Hepatocyte (in vitro differentiated cells): ENCODE measurements around the gene ALG2. TPM values are rescaled to one million over a fixed set of nuclear protein-coding genes. Genes with fewer than 3 reads are reported as not detected.

ENCODE experiments used
- DNase-seq: peaks from one replicate; pipeline ENCODE4 v3.0.0-alpha.2; 2016; ENCODE audit warnings: low spot score
- H2AFZ ChIP-seq: fragments of 200-600 bp; sonication (generic); 2 replicates; pipeline ENCODE4 v1.6.0; 2016; ENCODE audit warnings: antibody characterized with exemption, mild to moderate bottlenecking
- H3K27ac ChIP-seq: fragments of 200-600 bp; sonication (generic); 2 replicates; pipeline ENCODE4 v1.5.1; 2016; ENCODE audit warnings: mild to moderate bottlenecking
- H3K27me3 ChIP-seq: fragments of 200-600 bp; sonication (generic); 2 replicates; pipeline ENCODE4 v1.6.1; 2016
- H3K36me3 ChIP-seq: fragments of 200-600 bp; sonication (generic); replicated peaks from 2 replicates; pipeline ENCODE4 v1.5.1; 2016; ENCODE audit warnings: low read depth; ENCODE audit not compliant: insufficient read depth
- H3K4me1 ChIP-seq: fragments of 200-600 bp; sonication (generic); 2 replicates; pipeline ENCODE4 v1.5.1; 2016; ENCODE audit warnings: mild to moderate bottlenecking, moderate library complexity; ENCODE audit not compliant: insufficient read depth
- H3K4me2 ChIP-seq: fragments of 200-600 bp; sonication (generic); 2 replicates; pipeline ENCODE4 v1.6.0; 2016
- H3K4me3 ChIP-seq: fragments of 200-600 bp; sonication (generic); 2 replicates; pipeline ENCODE4 v1.5.1; 2016; ENCODE audit warnings: mild to moderate bottlenecking
- H3K79me2 ChIP-seq: fragments of 200-600 bp; sonication (generic); 2 replicates; pipeline ENCODE4 v1.6.0; 2017; ENCODE audit warnings: mild to moderate bottlenecking
- H3K9me2 ChIP-seq: fragments of 200-600 bp; sonication (generic); replicated peaks from 2 replicates; pipeline ENCODE4 v1.6.0; 2017; ENCODE audit warnings: mild to moderate bottlenecking; ENCODE audit not compliant: insufficient read depth
- H3K9me3 ChIP-seq: fragments of 200-600 bp; sonication (generic); 2 replicates; pipeline ENCODE4 v1.5.1; 2016; ENCODE audit warnings: low read depth, mild to moderate bottlenecking
- H4K20me1 ChIP-seq: fragments of 200-600 bp; sonication (generic); 2 replicates; pipeline ENCODE4 v1.6.0; 2016; ENCODE audit warnings: mild to moderate bottlenecking; ENCODE audit not compliant: insufficient read depth, poor library complexity, severe bottlenecking
- EZH2 ChIP-seq: fragments of 200-600 bp; sonication (generic); IDR thresholded peaks from 2 replicates; pipeline ENCODE4 v1.6.1; 2016; ENCODE audit warnings: antibody characterized with exemption, mild to moderate bottlenecking, borderline replicate concordance
- EZH2phosphoT487 ChIP-seq: fragments of 200-600 bp; sonication (generic); IDR thresholded peaks from one replicate; pipeline ENCODE4 v1.6.1; 2018; ENCODE audit warnings: antibody characterized with exemption, mild to moderate bottlenecking, low read depth, moderate library complexity; ENCODE audit not compliant: unreplicated experiment, severe bottlenecking
- WGBS: methylation state at CpG from one replicate; pipeline ENCODE4 v1.1.6; 2016; ENCODE audit warnings: low lambda C conversion rate; ENCODE audit errors: missing lambda C conversion rate; 5-methylcytosine and 5-hydroxymethylcytosine counted together
- polyA plus RNA-seq: library from polyadenylated mRNA; unstranded; fragments of >200 nt; fragmentation: Nextera tagmentation; extraction: Ambion mirVana; gene quantifications from 2 replicates; pipeline ENCODE4 v1.2.1, GENCODE V29; 2016
- total RNA-seq: library from RNA; depleted of rRNA; stranded (reverse); fragments of >200 nt; gene quantifications from 2 replicates; pipeline ENCODE4 v1.2.3, GENCODE V29; 2014
- TF ChIP-seq, protein P1 (sequence below): fragments of 200-600 bp; sonication (generic); IDR thresholded peaks from 2 replicates; pipeline ENCODE4 v1.5.1; 2016; ENCODE audit warnings: antibody characterized with exemption, mild to moderate bottlenecking; ENCODE audit not compliant: poor library complexity

The ALG2 gene
- total and polyA plus RNA-seq, 2 experiments from 2014 or later = 51.9 to 64.0 TPM

- Histone ChIP-seq H4K20me1 (no peaks in the 10 kb centered on the region), H3K27ac (no peak overlapping the region), H2AFZ (no peak overlapping the region), H3K27me3 (no peaks in the 10 kb centered on the region), H3K4me1 (no peaks in the 10 kb centered on the region), H3K9me3 (no peaks in the 10 kb centered on the region), H3K36me3 (no peaks in the 10 kb centered on the region), H3K4me2 (no peak overlapping the region), H3K79me2 (no peaks in the 10 kb centered on the region), H3K9me2 (no peaks in the 10 kb centered on the region), H3K4me3 (no peak overlapping the region)
- 97% methylated on average over 7 of the region's 7 CpGs for WGBS
- no peak for DNase-seq
- TF ChIP-seq EZH2phosphoT487 (no peak), EZH2 (no peak)
- TF ChIP-seq, protein P1, sequence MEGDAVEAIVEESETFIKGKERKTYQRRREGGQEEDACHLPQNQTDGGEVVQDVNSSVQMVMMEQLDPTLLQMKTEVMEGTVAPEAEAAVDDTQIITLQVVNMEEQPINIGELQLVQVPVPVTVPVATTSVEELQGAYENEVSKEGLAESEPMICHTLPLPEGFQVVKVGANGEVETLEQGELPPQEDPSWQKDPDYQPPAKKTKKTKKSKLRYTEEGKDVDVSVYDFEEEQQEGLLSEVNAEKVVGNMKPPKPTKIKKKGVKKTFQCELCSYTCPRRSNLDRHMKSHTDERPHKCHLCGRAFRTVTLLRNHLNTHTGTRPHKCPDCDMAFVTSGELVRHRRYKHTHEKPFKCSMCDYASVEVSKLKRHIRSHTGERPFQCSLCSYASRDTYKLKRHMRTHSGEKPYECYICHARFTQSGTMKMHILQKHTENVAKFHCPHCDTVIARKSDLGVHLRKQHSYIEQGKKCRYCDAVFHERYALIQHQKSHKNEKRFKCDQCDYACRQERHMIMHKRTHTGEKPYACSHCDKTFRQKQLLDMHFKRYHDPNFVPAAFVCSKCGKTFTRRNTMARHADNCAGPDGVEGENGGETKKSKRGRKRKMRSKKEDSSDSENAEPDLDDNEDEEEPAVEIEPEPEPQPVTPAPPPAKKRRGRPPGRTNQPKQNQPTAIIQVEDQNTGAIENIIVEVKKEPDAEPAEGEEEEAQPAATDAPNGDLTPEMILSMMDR = no peak
Observed at GRCh38 chr9:99235926-99236634, 14.3 kb upstream of the ALG2 start.

DNA sequence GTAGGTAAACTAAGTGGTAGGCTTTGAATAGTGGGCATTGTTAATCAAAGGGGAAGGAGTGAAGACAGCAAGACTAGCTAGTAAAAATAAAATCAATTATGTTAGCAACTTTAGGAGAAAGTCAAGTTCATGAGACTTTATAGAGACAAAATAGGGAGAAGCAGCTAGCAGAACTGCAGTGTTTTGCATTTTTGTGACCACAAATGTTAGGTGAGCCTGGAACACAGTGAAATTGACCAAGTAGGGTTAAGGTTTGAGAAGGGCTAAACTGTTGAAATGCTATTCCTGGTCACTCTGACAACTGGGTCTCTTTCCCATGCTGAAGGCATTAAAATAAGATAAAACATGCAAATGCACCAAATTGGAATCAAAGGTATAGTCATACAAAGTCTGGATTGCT is 13.3 kb upstream of the ALG2 start:
- Histone ChIP-seq H3K9me3 (no peaks in the 10 kb centered on the region), H3K9me2 (no peaks in the 10 kb centered on the region), H3K36me3 (no peaks in the 10 kb centered on the region), H2AFZ (no peak overlapping the region), H4K20me1 (no peaks in the 10 kb centered on the region), H3K4me3 (no peak overlapping the region), H3K27me3 (no peaks in the 10 kb centered on the region), H3K4me2 (no peak overlapping the region), H3K4me1 (no peaks in the 10 kb centered on the region), H3K79me2 (no peaks in the 10 kb centered on the region), H3K27ac (no peak overlapping the region)
- TF ChIP-seq EZH2 = no peak
- TF ChIP-seq, protein P1 = no peak
- no peak for TF ChIP-seq EZH2phosphoT487
- DNase-seq = no peak

DNA sequence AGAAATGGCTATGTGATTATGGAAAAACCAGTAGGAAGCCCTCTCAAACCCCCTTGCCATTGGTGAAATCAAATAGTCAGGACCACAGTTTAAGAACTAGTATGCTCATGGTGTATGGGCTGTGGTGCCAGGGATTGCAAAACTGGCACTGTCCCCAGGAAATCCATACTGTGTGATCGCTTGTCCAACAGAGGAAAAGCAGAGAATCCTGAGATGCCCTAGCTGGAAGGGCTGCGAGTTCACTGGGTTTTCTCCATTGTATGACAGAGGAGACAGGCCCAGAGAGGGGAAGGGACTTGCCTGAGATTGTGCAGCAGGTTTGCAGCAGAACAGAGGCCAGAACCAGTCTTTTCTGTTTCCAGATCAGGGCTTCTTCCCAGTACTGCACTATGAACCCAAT is 12.9 kb upstream of the ALG2 start:
- no peaks in the 10 kb centered on the region for H3K4me1 ChIP-seq
- no peak for DNase-seq
- no peak overlapping the region for H3K27ac ChIP-seq
- WGBS = 100% methylated on average over 2 of the region's 2 CpGs
- no peaks in the 10 kb centered on the region for H4K20me1 ChIP-seq
- no peak overlapping the region for H3K4me3 ChIP-seq
- H2AFZ ChIP-seq = no peak overlapping the region
- no peaks in the 10 kb centered on the region for H3K27me3 ChIP-seq
- no peak for TF ChIP-seq EZH2phosphoT487
- no peaks in the 10 kb centered on the region for H3K9me2 ChIP-seq
- no peak overlapping the region for H3K4me2 ChIP-seq
- no peaks in the 10 kb centered on the region for H3K36me3 ChIP-seq
- no peaks in the 10 kb centered on the region for H3K9me3 ChIP-seq
- H3K79me2 ChIP-seq = no peaks in the 10 kb centered on the region

DNA sequence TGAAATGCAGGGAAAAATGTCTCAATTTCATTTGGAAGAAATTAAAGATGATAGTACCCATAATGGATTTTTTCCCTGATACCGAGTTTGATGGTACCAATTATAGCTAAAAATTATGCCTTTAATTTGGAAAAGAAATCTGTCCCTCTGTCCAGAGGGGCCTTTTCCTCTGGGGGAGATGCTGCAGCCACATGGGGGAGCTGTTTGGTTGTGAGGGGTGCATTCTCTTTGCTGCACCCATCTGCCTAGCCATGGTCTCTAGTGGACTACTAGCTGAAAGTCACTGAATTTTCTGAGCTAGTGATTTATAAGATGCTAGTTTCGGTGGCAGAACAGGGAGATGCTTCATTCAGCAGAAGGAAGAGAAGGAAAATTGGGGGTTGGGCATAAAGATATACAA is 10.0 kb upstream of the ALG2 start:
- Histone ChIP-seq H3K27me3 (no peaks in the 10 kb centered on the region), H3K4me3 (no peak overlapping the region), H3K79me2 (peaks cover 8% of the 10 kb centered on the region), H4K20me1 (peaks cover 3% of the 10 kb centered on the region), H3K36me3 (no peaks in the 10 kb centered on the region), H3K4me2 (no peak overlapping the region), H3K27ac (no peak overlapping the region), H3K9me3 (no peaks in the 10 kb centered on the region), H3K9me2 (no peaks in the 10 kb centered on the region), H3K4me1 (no peaks in the 10 kb centered on the region), H2AFZ (no peak overlapping the region)
- WGBS = 98% methylated on average over 2 of the region's 2 CpGs
- no peak for DNase-seq
- no peak for TF ChIP-seq EZH2phosphoT487
- TF ChIP-seq, protein P1 = peak; percentile 30
